Psoas muscle (tissue), 8 donors: ENCODE measurements around the gene DXO. TPM values are rescaled to one million over a fixed set of nuclear protein-coding genes. Genes with fewer than 3 reads are reported as not detected.
"Not testable (repeated sequence)": the region's sequence is repeated elsewhere in the genome, so short reads cannot be mapped to it uniquely, and the experiment has no call there.

Experiments used
- ATAC-seq, 4 donors: fragments of 200-7000 bp; cut with Tn5 transposase; one replicate each; pipeline ENCODE4 v1.9.1; 2020; ENCODE audit warnings: moderate library complexity in 3 of 4, mild to moderate bottlenecking in 2 of 4
- DNase-seq, 2 donors: peaks; one replicate each; pipeline ENCODE4 v3.0.0-alpha.2; 2020
- H3K27ac ChIP-seq: fragments of 200-600 bp; one replicate; pipeline ENCODE4 v1.8.0; 2022
- H3K27me3 ChIP-seq, 3 donors: fragments of 200-600 bp in 1 of 3; one replicate each; pipeline versions ENCODE4 v1.6.1 to v1.8.0; 2013 to 2022; ENCODE audit warnings: low read length in 2 of 3, mild to moderate bottlenecking in 2 of 3, moderate library complexity in 1 of 3; ENCODE audit not compliant: insufficient read depth in 3 of 3
- H3K36me3 ChIP-seq, 2 donors: fragments of 200-600 bp in 1 of 2; one replicate each; pipeline versions ENCODE4 v1.6.1 to v1.8.0; 2013 to 2022; ENCODE audit warnings: low read depth in 1 of 2, mild to moderate bottlenecking in 1 of 2, moderate library complexity in 1 of 2; ENCODE audit not compliant: insufficient read depth in 1 of 2
- H3K4me1 ChIP-seq: fragments of 200-600 bp; one replicate; pipeline ENCODE4 v1.8.0; 2022
- H3K4me3 ChIP-seq: fragments of 200-600 bp; one replicate; pipeline ENCODE4 v1.8.0; 2022; ENCODE audit warnings: mild to moderate bottlenecking
- H3K9me3 ChIP-seq: fragments of 200-600 bp; one replicate; pipeline ENCODE4 v1.8.0; 2022
- WGBS, 3 donors: extraction: QIAGEN DNeasy Blood & Tissue Kit; methylation state at CpG; one replicate each; pipeline versions ENCODE4 v1.1.6 to v1.1.7; 2013; 5-methylcytosine and 5-hydroxymethylcytosine counted together
- intact Hi-C, 2 donors: fragments of 100-400 bp; cut with DNase I; formaldehyde crosslinking; loops; one replicate each; pipeline versions ENCODE4 v1.11.0 to v1.14.2; 2022
- polyA plus RNA-seq, 3 donors: library from polyadenylated mRNA; stranded (reverse); fragments of 200-250 nt; gene quantifications; one replicate each; pipeline ENCODE4 v1.2.3, GENCODE V29; 2013
- total RNA-seq, 4 donors: library from RNA; stranded (reverse); fragmentation: NEBNext Ultra II Directional in 2 of 4; extraction: Animal tissue kit (Norgen Biotek cat#: 25700) in 2 of 4; gene quantifications; one replicate each; pipeline versions ENCODE4 v1.2.1 to v1.2.4, GENCODE V29; 2021 to 2023
- donor health status: healthy with polysubstance abuse.
- donor health status: DM: no; HTN: no; CAD: no; lungs with moderate emphysema.
- donor health status: Bipolar disorder and iron deficiency.
- donor health status: healthy.
- donor health status: DM: yes; HTN: yes; CAD: no.
- donor health status: DM: no; HTN: no; CAD: no.
- donor health status: DM: no; HTN: no; CAD: no.
- donor health status: DM: yes; HTN: yes; CAD: no.

The DXO gene
- total and polyA plus RNA-seq, 7 donors: 7.4 to 20.6 (median 9.5) TPM

DNA sequence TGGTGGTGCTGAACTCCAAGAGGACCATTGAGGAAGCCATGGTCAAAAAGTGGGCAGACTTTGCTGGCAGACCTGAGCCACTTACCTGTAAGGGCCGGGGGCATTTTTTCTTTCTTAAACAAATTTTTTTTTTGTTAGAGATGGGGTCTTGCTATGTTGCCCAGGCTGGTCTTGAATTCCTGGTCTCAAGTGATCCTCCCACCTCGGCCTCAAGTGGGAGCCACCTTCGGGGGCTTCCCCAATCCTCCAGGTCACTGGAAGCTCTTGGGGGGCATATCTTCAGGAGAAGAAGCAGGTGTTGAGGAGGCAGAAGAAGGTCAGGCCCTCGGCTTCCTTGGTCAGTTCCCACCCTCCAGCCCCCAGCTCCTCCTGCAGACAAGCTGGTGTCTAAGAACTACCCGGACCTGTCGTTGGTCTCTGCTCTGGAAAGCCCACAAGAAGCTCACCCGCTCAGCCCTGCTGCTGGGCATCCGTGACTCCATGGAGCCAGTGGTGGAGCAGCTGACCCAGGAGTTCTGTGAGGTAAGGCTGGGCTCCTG lies 34.1 kb upstream of the DXO start:
- H3K27ac ChIP-seq, H3K4me3 ChIP-seq, intact Hi-C loops, H3K36me3 ChIP-seq, H3K4me1 ChIP-seq, H3K27me3 ChIP-seq, H3K9me3 ChIP-seq, ATAC-seq: not testable (repeated sequence)
- peak in 1 of 2 donors; percentile 10 for DNase-seq
- WGBS, 3 donors: 64 to 69% (median 67%) methylated on average over 8 of the region's 8 CpGs

DNA sequence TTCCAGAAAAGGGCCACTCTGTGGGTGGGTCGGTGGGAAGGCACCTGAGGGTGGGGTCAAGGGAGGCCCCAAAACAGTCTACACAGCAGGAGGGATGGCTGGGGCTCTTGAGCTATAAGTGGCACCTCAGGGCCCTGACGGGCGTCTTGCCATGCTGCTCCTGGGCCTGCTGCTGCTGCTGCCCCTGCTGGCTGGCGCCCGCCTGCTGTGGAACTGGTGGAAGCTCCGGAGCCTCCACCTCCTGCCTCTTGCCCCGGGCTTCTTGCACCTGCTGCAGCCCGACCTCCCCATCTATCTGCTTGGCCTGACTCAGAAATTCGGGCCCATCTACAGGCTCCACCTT lies 33.6 kb upstream of the DXO start:
- H3K27me3 ChIP-seq, H3K4me3 ChIP-seq, H3K4me1 ChIP-seq, H3K27ac ChIP-seq, intact Hi-C loops, ATAC-seq, H3K36me3 ChIP-seq, H3K9me3 ChIP-seq: not testable (repeated sequence)
- peak; percentile 15 to 42 for DNase-seq
- WGBS, 3 donors: 50 to 68% (median 63%) methylated on average over 3 to 8 of the region's 9 CpGs

DNA sequence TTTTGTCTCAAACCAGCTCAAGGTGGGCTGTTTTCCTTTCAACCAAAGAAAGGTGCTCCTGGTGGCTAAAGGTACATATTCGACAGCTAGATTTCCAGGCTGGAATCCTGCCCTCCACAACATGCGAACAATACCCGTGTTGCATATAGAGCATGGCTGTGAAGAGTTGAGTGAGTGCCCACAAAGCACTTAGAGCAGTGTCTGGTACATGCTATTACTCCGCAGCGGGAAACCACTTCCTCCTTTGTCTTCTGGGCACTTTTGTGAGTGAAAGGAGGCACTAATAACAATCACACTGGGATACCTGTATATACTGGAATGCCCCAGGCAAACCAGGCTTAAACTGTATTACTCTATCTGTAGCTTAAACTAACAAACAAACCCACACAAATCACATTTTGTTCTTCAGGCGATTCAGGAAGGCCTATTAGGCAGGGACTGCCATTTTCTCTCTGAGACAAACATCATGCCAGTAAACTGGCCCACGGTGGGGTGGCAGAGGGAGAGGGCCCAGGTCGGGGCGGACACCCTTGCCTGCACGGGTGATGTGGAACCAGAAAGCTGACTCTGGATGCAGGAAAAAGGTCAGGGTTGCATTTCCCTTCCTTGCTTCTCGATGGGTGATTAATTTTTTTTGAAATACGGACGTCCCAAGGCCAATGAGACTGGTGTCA lies 33.1 kb upstream of the DXO start:
- ATAC-seq, H3K4me1 ChIP-seq, H3K4me3 ChIP-seq, intact Hi-C loops, H3K9me3 ChIP-seq, H3K27ac ChIP-seq, H3K27me3 ChIP-seq, H3K36me3 ChIP-seq: not testable (repeated sequence)
- WGBS, 3 donors: 62 to 67% (median 66%) methylated on average over 9 of the region's 13 CpGs
- peak in 1 of 2 donors; percentile 12 for DNase-seq

GRCh38 chr6:32004393-32004792 lies 32.5 kb upstream of the DXO start:
- H3K36me3 ChIP-seq, H3K27ac ChIP-seq, H3K4me1 ChIP-seq, H3K4me3 ChIP-seq, H3K9me3 ChIP-seq, H3K27me3 ChIP-seq, ATAC-seq, intact Hi-C loops: not testable (repeated sequence)
- peak; percentile 1 to 24 for DNase-seq
- 71 to 74% (median 72%) methylated on average over 3 to 4 of the region's 4 CpGs for WGBS, 3 donors

GRCh38 chr6:32003301-32003700 lies 31.4 kb upstream of the DXO start:
- H3K4me3 ChIP-seq, DNase-seq, H3K27me3 ChIP-seq, H3K4me1 ChIP-seq, ATAC-seq, H3K27ac ChIP-seq, H3K9me3 ChIP-seq, H3K36me3 ChIP-seq, intact Hi-C loops: not testable (repeated sequence)
- no CpG with 5 or more reads among the region's 7 CpGs for WGBS, 3 donors

GRCh38 chr6:32002546-32003268 lies 30.8 kb upstream of the DXO start:
- DNase-seq: not testable (repeated sequence)

DNA sequence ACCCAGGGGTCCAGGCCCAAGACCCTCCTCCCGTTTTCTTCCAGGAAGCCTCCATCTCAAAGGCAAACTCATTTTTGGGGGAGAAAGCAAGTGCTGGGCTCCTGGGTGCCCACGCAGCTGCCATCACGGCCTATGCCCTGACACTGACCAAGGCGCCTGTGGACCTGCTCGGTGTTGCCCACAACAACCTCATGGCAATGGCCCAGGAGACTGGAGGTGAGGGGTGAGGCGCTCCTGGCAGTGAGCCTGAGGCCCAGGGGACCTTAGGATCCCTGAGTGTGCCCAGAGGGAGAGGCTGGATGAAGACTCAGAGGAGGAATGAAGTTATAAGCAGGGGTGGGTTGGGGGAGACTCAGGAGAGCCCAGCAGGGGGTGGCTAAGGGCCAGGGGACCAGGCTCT lies 24.4 kb upstream of the DXO start:
- H3K27ac ChIP-seq, H3K36me3 ChIP-seq, intact Hi-C loops, ATAC-seq, H3K27me3 ChIP-seq, H3K9me3 ChIP-seq, H3K4me3 ChIP-seq, H3K4me1 ChIP-seq: not testable (repeated sequence)
- WGBS, 3 donors: 92 to 94% (median 94%) methylated on average over 5 to 6 of the region's 6 CpGs
- DNase-seq: peak in 1 of 2 donors; percentile 40

More at GRCh38 chr6:32002546-32003268, 30.8 kb upstream of the DXO start:
- H3K27me3 ChIP-seq, H3K4me3 ChIP-seq, intact Hi-C loops, H3K36me3 ChIP-seq, H3K27ac ChIP-seq, H3K4me1 ChIP-seq, H3K9me3 ChIP-seq: not testable (repeated sequence)
- peak in 1 of 4 donors; percentile 11 for ATAC-seq
- WGBS, 3 donors: no CpG with 5 or more reads among the region's 15 CpGs

DNA sequence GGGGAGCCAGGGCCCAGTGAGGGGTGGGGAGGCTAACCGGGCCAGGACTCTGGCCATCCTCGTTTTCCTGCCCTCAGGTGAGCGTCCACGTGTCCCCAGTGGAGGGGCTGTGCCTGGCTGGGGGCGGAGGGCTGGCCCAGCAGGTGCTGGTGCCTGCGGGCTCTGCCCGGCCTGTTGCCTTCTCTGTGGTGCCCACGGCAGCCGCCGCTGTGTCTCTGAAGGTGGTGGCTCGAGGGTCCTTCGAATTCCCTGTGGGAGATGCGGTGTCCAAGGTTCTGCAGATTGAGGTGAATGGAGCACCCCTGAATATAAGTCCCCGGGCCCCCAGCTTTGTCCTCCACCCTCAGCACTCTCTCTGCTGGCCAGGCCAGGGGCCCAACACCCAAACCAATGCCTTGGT lies 22.5 kb upstream of the DXO start:
- DNase-seq, intact Hi-C loops, H3K36me3 ChIP-seq, H3K9me3 ChIP-seq, H3K4me3 ChIP-seq, H3K27me3 ChIP-seq, H3K4me1 ChIP-seq, ATAC-seq, H3K27ac ChIP-seq: not testable (repeated sequence)
- WGBS, 3 donors: 93 to 97% (median 95%) methylated on average over 5 to 9 of the region's 14 CpGs

DNA sequence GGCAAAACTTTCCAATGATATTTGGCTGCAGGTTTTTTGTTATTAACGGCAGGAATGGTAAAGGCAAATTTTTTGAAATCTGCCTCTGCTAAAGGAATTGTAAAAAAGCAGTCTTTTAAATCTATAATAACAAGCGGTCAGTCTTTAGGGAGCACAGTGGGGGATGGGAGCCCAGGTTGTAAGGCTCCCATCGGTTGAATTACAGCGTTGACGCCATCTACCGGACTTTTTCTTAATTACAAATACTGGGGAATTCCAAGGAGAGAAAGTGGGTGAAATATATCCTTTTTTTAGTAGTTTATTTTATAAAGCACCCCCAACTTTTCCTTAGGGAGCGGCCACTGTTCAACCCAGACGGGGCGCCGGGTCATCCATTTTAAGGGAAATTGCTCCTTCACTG lies 17.4 kb upstream of the DXO start:
- H3K27ac ChIP-seq, H3K4me1 ChIP-seq, H3K4me3 ChIP-seq, DNase-seq, intact Hi-C loops, H3K9me3 ChIP-seq, H3K36me3 ChIP-seq, H3K27me3 ChIP-seq, ATAC-seq: not testable (repeated sequence)
- no CpG with 5 or more reads among the region's 10 CpGs for WGBS, 3 donors

GRCh38 chr6:31981744-31982143 lies 9.8 kb upstream of the DXO start, which contains the start of gene C4A:
C4A (plus strand) TSS chr6:31982057; CDS start chr6:31982108, 51 bp downstream.
- H3K27ac ChIP-seq, H3K9me3 ChIP-seq, H3K27me3 ChIP-seq, H3K4me3 ChIP-seq, intact Hi-C loops, DNase-seq, H3K4me1 ChIP-seq: not testable (repeated sequence)
- peaks cover 0 to 13% of the 10 kb centered on the region in 2 donors for H3K36me3 ChIP-seq
- no CpG with 5 or more reads among the region's 7 CpGs for WGBS, 3 donors
- peak; percentile 39 to 48 (median 43) for ATAC-seq

GRCh38 chr6:31980998-31981397 lies 9.1 kb upstream of the DXO start:
- H3K4me3 ChIP-seq, DNase-seq, intact Hi-C loops, ATAC-seq, H3K4me1 ChIP-seq, H3K27me3 ChIP-seq, H3K9me3 ChIP-seq, H3K27ac ChIP-seq: not testable (repeated sequence)
- peaks cover 0 to 13% of the 10 kb centered on the region in 2 donors for H3K36me3 ChIP-seq
- WGBS, 3 donors: no CpG with 5 or more reads among the region's 5 CpGs
